Measurements from ENCODE around the gene DCLK2.
A peak's percentile ranks its signal among the peaks of the same experiment; 100 is the strongest.

DCLK2 gene

GRCh38 chr4:150211799-150212445, 133.7 kb downstream of the DCLK2 start:
- no peak for DNase-seq

- no peak for DNase-seq
Observed at GRCh38 chr4:150212485-150212884, 134.2 kb downstream of the DCLK2 start.

- no peak for DNase-seq
Observed at GRCh38 chr4:150212927-150213326, 134.7 kb downstream of the DCLK2 start.

GRCh38 chr4:150215601-150216000, 137.4 kb downstream of the DCLK2 start:
- no peak for DNase-seq

- peak; percentile 58 for DNase-seq
Observed at GRCh38 chr4:150216726-150217125, 138.5 kb downstream of the DCLK2 start.

GRCh38 chr4:150217192-150217591, 138.9 kb downstream of the DCLK2 start:
- peak; percentile 64 for DNase-seq

GRCh38 chr4:150217808-150218207, 139.6 kb downstream of the DCLK2 start:
- no peak for DNase-seq

GRCh38 chr4:150218447-150218846, 140.2 kb downstream of the DCLK2 start:
- peak; percentile 19 for DNase-seq

GRCh38 chr4:150219841-150220240, 141.6 kb downstream of the DCLK2 start:
- DNase-seq, result no peak

- DNase-seq, result no peak
Observed at GRCh38 chr4:150224896-150225591, 146.8 kb downstream of the DCLK2 start.

GRCh38 chr4:150229520-150229919, 151.3 kb downstream of the DCLK2 start:
- DNase-seq, result no peak

- no peak for DNase-seq
Observed at GRCh38 chr4:150230561-150230960, 152.3 kb downstream of the DCLK2 start.

- no peak for DNase-seq
Observed at GRCh38 chr4:150231107-150231770, 153.0 kb downstream of the DCLK2 start.

- no peak for DNase-seq
Observed at GRCh38 chr4:150232029-150232428, 153.8 kb downstream of the DCLK2 start.

GRCh38 chr4:150234246-150234645, 156.0 kb downstream of the DCLK2 start:
- DNase-seq, result no peak

- DNase-seq, result no peak
Observed at GRCh38 chr4:150235317-150235716, 157.1 kb downstream of the DCLK2 start.

GRCh38 chr4:150235808-150236271, 157.6 kb downstream of the DCLK2 start:
- no peak for DNase-seq

GRCh38 chr4:150236626-150237025, 158.4 kb downstream of the DCLK2 start:
- no peak for DNase-seq

- no peak for DNase-seq
Observed at GRCh38 chr4:150237110-150237872, 159.0 kb downstream of the DCLK2 start.

- DNase-seq, result no peak
Observed at GRCh38 chr4:150238591-150238990, 160.3 kb downstream of the DCLK2 start.

- DNase-seq, result no peak
Observed at GRCh38 chr4:150240011-150240410, 161.8 kb downstream of the DCLK2 start.

GRCh38 chr4:150242820-150243458, 164.7 kb downstream of the DCLK2 start:
- peak; percentile 73 for DNase-seq

- no peak for DNase-seq
Observed at GRCh38 chr4:150243932-150244331, 165.7 kb downstream of the DCLK2 start.

All from retina (tissue), 1 donor.